Endothelial cell (in vitro differentiated cells): ENCODE measurements around the gene FGF1. TPM values are rescaled to one million over a fixed set of nuclear protein-coding genes. Genes with fewer than 3 reads are reported as not detected.

Experiments
- DNase-seq: peaks from one replicate; pipeline ENCODE4 v3.0.0; 2021; ENCODE audit warnings: low spot score
- H3K27ac Mint-ChIP-seq: one replicate; pipeline ENCODE4 v1.8.0; 2021; ENCODE audit warnings: mixed read lengths, inconsistent platforms; ENCODE audit not compliant: unreplicated experiment
- H3K27me3 Mint-ChIP-seq: one replicate; pipeline ENCODE4 v1.8.0; 2021; ENCODE audit warnings: mild to moderate bottlenecking, moderate library complexity, mixed read lengths, inconsistent platforms; ENCODE audit not compliant: unreplicated experiment
- H3K36me3 Mint-ChIP-seq: one replicate; pipeline ENCODE4 v1.8.0; 2021; ENCODE audit warnings: mild to moderate bottlenecking, low read depth, mixed read lengths, inconsistent platforms; ENCODE audit not compliant: unreplicated experiment
- H3K4me1 Mint-ChIP-seq: one replicate; pipeline ENCODE4 v1.8.0; 2021; ENCODE audit warnings: mild to moderate bottlenecking, mixed read lengths, inconsistent platforms; ENCODE audit not compliant: unreplicated experiment
- H3K4me3 Mint-ChIP-seq: one replicate; pipeline ENCODE4 v1.8.0; 2021; ENCODE audit warnings: mild to moderate bottlenecking, mixed read lengths, inconsistent platforms; ENCODE audit not compliant: unreplicated experiment
- H3K9me3 Mint-ChIP-seq: one replicate; pipeline ENCODE4 v1.8.0; 2021; ENCODE audit warnings: mixed read lengths, inconsistent platforms; ENCODE audit not compliant: unreplicated experiment
- total RNA-seq: library from RNA; stranded (reverse); fragmentation: NEBNext Ultra II Directional; extraction: Animal tissue kit (Norgen Biotek cat#: 25700); gene quantifications from one replicate; pipeline ENCODE4 v1.2.1, GENCODE V29; 2021; ENCODE audit not compliant: unreplicated experiment
- TF ChIP-seq, protein P1 (sequence below): fragments of 200-600 bp; sonication (generic); IDR thresholded peaks from one replicate; pipeline ENCODE4 v1.5.0; 2021; ENCODE audit warnings: antibody characterized with exemption; ENCODE audit not compliant: unreplicated experiment

FGF1 gene
- total RNA-seq, 1 donor from 2014 or later: 0.13 TPM

DNA sequence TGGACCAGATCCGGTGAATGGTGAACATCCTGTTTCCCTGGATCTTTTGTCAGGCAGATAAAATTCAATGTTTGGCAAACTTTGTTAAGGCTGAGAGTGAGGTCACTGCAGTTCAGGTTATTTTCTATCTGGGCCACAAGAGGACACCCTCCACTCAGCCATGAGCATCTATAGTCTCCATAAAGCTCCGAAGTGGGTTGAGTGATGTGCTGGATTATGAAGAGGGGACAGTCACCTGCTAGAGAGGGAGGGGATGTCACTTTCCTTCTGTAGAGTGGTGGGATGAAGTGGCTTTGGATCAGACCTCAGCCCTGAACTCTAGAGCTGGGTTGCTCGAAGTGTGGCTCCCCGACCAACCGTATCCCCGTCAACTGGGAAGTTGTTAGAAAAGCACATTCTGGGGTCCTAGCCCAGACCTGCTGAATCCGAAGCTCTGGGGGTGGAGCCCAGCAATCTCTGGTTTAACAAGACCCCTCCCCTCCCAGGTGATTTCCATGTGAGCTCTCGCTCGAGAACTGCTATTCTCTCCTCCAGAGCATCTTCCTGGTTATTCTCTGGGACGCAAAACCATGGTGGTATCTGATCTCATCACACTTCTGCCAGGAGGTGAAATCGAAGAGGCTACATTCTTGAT lies 31.8 kb upstream of the FGF1 start:
- peak; percentile 36 for DNase-seq
- Mint-ChIP-seq H3K27me3 (peaks cover 3% of the 10 kb centered on the region), H3K9me3 (no peaks in the 10 kb centered on the region), H3K36me3 (no peaks in the 10 kb centered on the region), H3K4me3 (peak overlapping the region; percentile 23), H3K4me1 (peaks cover 27% of the 10 kb centered on the region), H3K27ac (peak overlapping the region; percentile 58)
- TF ChIP-seq, protein P1, sequence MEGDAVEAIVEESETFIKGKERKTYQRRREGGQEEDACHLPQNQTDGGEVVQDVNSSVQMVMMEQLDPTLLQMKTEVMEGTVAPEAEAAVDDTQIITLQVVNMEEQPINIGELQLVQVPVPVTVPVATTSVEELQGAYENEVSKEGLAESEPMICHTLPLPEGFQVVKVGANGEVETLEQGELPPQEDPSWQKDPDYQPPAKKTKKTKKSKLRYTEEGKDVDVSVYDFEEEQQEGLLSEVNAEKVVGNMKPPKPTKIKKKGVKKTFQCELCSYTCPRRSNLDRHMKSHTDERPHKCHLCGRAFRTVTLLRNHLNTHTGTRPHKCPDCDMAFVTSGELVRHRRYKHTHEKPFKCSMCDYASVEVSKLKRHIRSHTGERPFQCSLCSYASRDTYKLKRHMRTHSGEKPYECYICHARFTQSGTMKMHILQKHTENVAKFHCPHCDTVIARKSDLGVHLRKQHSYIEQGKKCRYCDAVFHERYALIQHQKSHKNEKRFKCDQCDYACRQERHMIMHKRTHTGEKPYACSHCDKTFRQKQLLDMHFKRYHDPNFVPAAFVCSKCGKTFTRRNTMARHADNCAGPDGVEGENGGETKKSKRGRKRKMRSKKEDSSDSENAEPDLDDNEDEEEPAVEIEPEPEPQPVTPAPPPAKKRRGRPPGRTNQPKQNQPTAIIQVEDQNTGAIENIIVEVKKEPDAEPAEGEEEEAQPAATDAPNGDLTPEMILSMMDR: no peak

DNA sequence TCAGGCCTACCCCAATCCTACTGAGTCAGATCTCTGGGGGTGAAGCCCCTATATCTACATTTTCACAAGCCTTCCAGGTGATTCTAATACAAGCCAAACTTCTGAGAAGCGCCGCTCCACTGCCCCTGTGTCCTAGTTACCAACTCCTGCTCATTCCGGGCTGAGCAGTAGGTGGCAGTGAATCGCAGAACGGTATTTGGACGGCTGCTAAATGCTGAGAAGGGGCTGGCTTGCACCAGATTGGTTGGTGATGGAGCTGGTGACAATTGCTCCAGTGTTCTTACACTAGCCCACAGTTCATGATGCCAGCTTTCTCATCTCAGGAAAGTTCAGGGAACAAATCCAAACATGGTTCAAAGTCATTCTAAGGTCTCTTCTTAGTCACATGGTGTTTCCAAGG lies 31.1 kb upstream of the FGF1 start:
- peaks cover 3% of the 10 kb centered on the region for H3K27me3 Mint-ChIP-seq
- TF ChIP-seq, protein P1: no peak
- H3K9me3 Mint-ChIP-seq: no peaks in the 10 kb centered on the region
- H3K4me3 Mint-ChIP-seq: no peak overlapping the region
- peaks cover 34% of the 10 kb centered on the region for H3K4me1 Mint-ChIP-seq
- peak; percentile 68 for DNase-seq
- H3K27ac Mint-ChIP-seq: no peak overlapping the region
- H3K36me3 Mint-ChIP-seq: no peaks in the 10 kb centered on the region

DNA sequence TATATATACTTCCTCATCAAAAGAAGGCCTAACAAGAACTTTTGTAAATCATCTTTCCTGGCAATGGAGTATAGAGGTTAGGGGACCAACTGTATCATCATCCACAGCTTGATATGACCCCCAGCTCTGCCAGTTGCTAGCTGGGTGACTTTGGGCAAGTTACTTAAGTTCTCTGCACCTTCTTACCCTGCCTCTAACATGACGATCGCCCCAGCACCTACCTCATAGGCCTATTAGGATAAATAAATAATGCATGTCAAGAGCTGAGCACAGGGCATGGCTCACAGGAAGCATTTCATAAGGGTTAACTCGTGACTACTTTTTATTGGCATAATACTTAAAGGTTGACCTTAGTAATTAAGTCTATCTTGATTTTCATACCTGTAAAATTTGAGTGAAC lies 29.4 kb upstream of the FGF1 start:
- TF ChIP-seq, protein P1: no peak

GRCh38 chr5:142713121-142713706 lies 27.3 kb upstream of the FGF1 start:
- H3K9me3 Mint-ChIP-seq: no peaks in the 10 kb centered on the region
- TF ChIP-seq, protein P1: peak; percentile 100
- no peak overlapping the region for H3K4me3 Mint-ChIP-seq
- H3K36me3 Mint-ChIP-seq: no peaks in the 10 kb centered on the region
- H3K27ac Mint-ChIP-seq: peak overlapping the region; percentile 77
- DNase-seq: peak; percentile 95
- H3K27me3 Mint-ChIP-seq: peaks cover 1% of the 10 kb centered on the region
- H3K4me1 Mint-ChIP-seq: peaks cover 28% of the 10 kb centered on the region

More for the DNA sequence above, 29.4 kb upstream of the FGF1 start:
- Mint-ChIP-seq H3K4me3 (no peak overlapping the region), H3K36me3 (no peaks in the 10 kb centered on the region), H3K9me3 (no peaks in the 10 kb centered on the region), H3K27ac (no peak overlapping the region), H3K27me3 (peaks cover 3% of the 10 kb centered on the region), H3K4me1 (peaks cover 38% of the 10 kb centered on the region)
- DNase-seq: no peak

DNA sequence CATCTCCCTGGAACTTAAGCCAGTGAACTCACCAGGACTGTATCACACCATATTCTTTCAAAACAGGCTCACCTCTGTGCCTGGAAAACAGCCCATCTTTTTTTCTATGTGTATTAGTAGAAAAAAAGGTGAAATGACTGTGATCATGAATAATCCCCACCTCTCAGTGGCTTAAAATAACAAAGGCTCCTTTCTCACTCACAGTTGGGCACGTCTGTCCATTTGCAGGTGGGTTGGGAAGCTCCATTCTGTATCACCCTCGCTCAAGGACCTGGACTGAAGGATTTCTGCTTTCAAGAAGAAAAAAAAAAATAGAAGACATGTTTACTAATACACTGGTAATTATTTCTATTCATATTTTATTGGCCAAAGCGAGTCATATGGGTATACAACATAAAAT lies 17.3 kb upstream of the FGF1 start:
- no peak overlapping the region for H3K27ac Mint-ChIP-seq
- H3K4me3 Mint-ChIP-seq: no peak overlapping the region
- H3K27me3 Mint-ChIP-seq: no peaks in the 10 kb centered on the region
- TF ChIP-seq, protein P1: no peak
- no peaks in the 10 kb centered on the region for H3K9me3 Mint-ChIP-seq
- H3K4me1 Mint-ChIP-seq: no peaks in the 10 kb centered on the region
- no peak for DNase-seq
- no peaks in the 10 kb centered on the region for H3K36me3 Mint-ChIP-seq
